Fibroblast of villous mesenchyme (primary cell): Measurements from ENCODE around the gene NCMAP. TPM values are rescaled to one million over a fixed set of nuclear protein-coding genes. Genes with fewer than 3 reads are reported as not detected.

ENCODE experiments used
- DNase-seq: peaks from one replicate; pipeline ENCODE4 v3.0.0-alpha.2; 2010; ENCODE audit warnings: low read depth
- H3K4me3 ChIP-seq: 2 replicates; pipeline ENCODE4 v1.5.1; 2011; ENCODE audit warnings: low read depth, mild to moderate bottlenecking, low read length
- CTCF ChIP-seq: IDR thresholded peaks from 2 replicates; pipeline ENCODE4 v1.5.1; 2012; ENCODE audit warnings: low read depth, mild to moderate bottlenecking, low read length; ENCODE audit not compliant: insufficient read depth
- total RNA-seq: library from RNA; depleted of rRNA; stranded (reverse); fragments of >200 nt; gene quantifications from 2 replicates; pipeline ENCODE4 v1.2.3, GENCODE V29; 2012

NCMAP gene
- total RNA-seq, 1 donor: not detected

DNA sequence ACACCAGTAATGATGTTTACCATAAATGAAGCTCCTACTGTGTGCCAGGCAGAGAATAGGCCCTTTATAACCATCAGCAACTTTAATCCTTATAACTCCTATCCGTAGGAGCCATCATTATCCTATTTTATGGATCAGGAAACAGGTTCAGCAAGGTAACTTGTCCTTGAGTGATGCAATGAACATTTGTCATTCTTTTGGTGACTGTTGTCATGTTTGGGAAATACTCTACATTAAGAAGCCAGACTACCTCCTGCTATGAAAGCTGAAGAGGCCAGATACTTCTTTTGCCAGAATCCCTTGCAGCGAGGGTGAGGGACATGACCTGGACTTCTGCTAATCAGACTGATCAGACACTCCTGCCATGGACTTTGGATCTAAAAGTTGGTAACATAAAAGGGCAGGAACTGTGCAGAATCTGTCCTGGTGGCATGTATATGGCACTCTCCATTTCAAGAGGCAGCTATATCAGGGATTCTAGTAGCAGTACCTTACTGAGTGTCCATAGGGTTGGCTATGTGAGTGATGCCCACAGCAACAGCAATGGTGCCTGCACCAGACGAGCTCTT is 54.1 kb downstream of the NCMAP start:
- no peak for DNase-seq
- no peak overlapping the region for H3K4me3 ChIP-seq
- no peak for TF ChIP-seq CTCF

GRCh38 chr1:24619376-24619775 is 63.5 kb downstream of the NCMAP start:
- no peak for DNase-seq
- no peak for TF ChIP-seq CTCF

DNA sequence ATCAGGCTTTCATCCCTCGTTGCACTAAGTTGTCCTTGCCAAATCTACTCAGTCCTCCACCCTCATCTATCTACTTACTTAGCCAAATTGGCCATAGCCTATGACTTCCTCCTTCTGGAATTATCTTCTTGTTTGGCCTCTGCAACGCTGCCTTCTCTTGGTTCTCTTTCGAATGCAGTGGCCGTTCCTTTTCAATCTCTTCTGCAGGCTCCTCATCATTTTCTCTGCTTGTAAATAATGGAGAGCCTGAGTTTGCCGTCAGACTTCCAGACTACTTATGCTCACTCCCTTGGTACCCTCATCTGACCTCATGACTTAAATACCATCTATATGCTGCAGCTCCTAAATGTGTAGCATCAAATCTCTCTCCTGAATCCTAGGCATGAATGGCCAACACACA is 64.8 kb downstream of the NCMAP start:
- H3K4me3 ChIP-seq: no peak overlapping the region
- no peak for TF ChIP-seq CTCF
- DNase-seq: no peak

More at GRCh38 chr1:24619376-24619775, 63.5 kb downstream of the NCMAP start:
- H3K4me3 ChIP-seq: no peak overlapping the region

DNA sequence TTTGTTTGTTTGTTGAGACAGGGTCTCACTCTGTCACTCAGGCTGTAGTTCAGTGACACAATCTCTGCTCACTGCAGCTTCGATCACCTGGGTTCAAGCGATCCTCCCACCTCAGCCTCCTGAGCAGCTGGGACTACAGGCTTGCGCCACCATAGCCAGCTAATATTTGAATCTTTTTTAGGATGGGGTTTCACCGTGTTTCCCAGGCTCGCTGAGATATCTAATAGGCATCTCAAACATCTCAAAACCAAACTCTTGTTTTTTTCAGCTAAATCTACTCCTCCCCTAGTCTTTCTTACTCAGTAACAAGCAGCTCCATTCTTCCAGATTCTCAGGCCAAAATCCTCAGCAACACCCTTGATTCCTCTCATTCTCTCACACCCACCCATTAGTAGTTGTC is 65.2 kb downstream of the NCMAP start:
- TF ChIP-seq CTCF: no peak
- no peak overlapping the region for H3K4me3 ChIP-seq
- DNase-seq: no peak

- no peak overlapping the region for H3K4me3 ChIP-seq
- DNase-seq: no peak
- no peak for TF ChIP-seq CTCF
Observed at GRCh38 chr1:24622218-24622617, 66.3 kb downstream of the NCMAP start.

GRCh38 chr1:24632832-24633175 is 76.9 kb downstream of the NCMAP start:
- DNase-seq: no peak
- TF ChIP-seq CTCF: no peak
- no peak overlapping the region for H3K4me3 ChIP-seq

DNA sequence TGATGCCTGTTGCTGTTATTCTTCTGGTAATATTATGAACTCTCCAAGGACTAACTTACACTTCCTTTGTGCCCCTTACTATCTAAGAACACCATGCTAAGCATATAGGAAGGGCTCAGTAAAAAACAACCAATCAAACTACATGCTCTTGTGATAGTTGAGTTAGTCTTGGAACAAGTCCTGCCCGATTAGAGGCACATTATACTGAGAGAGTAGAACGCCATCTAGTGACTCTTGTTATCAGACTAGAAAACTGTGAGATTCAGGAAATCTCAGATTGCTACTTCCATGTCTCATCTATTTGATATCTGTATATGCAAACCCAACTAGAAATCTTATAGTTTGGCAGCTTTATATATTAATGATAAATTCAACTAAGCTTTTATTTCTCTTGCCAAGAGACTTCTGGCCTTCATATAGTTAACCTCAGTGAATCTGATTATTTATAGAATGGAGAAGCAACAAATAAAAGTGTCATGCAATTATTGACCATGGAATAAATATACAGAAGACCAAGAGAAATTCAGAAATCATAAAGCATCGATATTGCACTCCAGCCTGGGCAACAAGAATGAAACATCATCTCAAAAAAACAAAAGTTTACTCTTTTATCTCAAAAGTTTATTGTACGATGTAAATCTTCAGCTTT is 79.4 kb downstream of the NCMAP start:
- TF ChIP-seq CTCF: peak; percentile 72
- DNase-seq: peak; percentile 79
- no peak overlapping the region for H3K4me3 ChIP-seq
